HG03469 (cell line): Measurements from ENCODE around the gene ZFAND3.

Experiments used
- ATAC-seq: cut with Tn5 transposase; IDR thresholded peaks from one replicate; pipeline ENCODE4 v1.9.1; 2021; ENCODE audit warnings: mild to moderate bottlenecking, moderate library complexity, moderate number of reproducible peaks; ENCODE audit not compliant: unreplicated experiment

ZFAND3 gene

DNA sequence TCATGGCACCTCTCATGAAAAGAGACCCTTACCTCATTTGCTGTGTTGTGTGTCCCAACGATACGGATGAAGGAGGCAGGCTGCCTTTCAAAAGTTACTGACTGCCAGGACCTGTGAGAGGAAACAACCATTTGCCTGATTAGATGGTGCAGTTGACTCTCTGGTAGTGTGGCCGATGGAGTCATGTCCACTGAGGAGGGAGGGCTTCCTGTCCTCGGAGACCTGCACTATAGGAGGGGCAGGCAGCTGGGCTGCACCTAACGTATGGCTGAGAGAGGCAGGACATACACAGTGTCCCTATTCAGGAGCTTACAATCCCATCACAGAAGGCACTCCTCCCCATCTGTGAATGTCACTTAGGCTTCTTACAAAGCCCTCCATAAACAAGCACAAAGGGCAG is 373.0 kb downstream of the ZFAND3 start:
- no peak for ATAC-seq

DNA sequence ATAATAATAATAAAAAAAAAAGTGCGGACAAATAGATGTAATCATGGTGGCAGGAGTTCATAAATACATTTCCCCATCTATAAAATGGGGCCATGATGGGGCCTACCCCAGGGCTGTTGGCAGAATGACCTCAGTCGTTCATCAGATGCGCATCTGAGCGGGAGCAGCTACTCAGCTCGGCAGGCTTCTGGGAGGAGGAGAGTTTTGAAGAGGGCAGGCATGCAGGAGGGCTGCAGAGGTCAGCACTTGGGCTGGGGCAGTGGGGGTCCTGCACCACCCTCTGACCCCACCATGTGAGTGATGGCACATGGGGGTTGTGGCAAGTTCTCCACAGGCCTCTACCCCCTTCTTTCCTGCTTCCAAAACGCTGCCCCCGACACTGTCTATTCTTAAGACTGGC is 373.5 kb downstream of the ZFAND3 start:
- no peak for ATAC-seq

GRCh38 chr6:38193481-38194281 is 374.2 kb downstream of the ZFAND3 start:
- ATAC-seq, result no peak

DNA sequence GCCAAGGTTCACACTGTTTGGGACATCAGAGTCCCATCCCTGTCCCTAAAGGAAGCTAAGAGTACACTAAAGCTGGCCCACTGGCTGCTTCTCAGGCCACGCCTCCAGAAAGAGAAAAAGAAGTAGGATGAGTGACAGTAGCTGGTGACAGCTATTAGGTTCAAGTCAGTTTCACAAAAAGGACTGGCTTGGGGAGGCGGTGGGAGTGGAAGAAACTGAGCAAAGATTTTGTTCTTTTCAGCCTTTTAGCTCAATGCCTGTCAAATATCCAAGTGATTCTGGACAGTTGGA is 374.7 kb downstream of the ZFAND3 start:
- no peak for ATAC-seq

GRCh38 chr6:38194589-38194988 is 375.1 kb downstream of the ZFAND3 start:
- no peak for ATAC-seq

- ATAC-seq, result no peak
Observed at GRCh38 chr6:38195113-38195635, 375.6 kb downstream of the ZFAND3 start.

DNA sequence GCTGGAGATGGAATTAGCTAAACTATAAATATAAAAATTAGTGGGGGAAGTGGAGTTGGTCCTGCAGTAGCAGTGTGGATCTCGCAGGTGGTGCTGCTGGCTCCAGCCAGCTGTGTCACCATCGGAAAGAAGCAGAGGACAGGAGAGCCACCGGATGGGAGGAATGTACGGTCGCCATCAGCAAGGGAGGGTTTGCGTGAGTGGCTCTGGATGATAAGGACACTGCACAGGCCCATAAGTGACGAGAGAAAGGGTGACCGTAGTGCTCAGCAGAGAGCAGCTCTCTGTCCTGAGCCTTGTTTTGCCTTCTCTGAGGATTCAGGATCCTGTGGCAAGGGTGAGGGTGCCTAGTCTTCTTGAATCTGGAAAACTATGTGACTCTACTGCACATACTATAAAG is 378.7 kb downstream of the ZFAND3 start:
- no peak for ATAC-seq
